NCI-H748 treated with DMSO at 0.1 percent for 48 hours (cell line): ENCODE results near the gene PEA15.

Source experiments
- DNase-seq: peaks from one replicate; lab custom pipeline; 2025; lab: John Stamatoyannopoulos, UW

The PEA15 gene

DNA sequence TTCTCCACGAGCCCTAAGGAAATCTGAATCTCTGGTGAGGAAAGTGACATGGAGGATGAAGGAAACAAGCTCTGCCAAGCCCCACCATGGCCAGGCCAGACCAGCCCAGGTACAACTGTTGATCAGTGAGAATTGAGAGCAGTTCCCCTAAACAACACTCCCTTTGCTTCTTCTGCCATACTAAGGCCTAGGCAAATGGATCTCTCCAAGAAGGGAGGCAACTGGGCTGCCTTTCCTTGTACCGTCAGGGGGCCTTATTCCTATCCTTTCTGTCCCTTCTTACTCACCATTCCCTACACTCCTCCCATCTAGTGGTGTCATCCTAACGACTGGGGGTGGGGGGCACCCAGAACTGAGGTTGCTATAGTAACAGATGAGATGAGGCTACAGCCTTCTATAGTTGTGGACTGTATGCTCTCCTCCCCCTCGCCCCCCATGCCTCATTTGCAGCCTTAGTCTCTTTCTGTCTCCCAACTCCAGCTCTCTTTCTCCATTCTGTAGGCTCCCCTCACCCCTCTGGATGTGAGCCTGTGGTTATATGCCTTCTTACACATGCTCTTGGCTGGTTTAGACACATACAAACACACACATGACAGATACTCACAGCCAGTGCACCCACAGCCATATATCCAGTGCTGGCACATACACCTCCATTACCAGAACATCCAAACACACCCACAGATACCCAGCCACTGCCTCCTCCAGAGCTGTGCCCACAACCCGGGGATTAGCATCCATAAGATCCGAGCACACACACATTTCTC, 3.6 kb downstream of the PEA15 start:
- DNase-seq, result no peak

DNA sequence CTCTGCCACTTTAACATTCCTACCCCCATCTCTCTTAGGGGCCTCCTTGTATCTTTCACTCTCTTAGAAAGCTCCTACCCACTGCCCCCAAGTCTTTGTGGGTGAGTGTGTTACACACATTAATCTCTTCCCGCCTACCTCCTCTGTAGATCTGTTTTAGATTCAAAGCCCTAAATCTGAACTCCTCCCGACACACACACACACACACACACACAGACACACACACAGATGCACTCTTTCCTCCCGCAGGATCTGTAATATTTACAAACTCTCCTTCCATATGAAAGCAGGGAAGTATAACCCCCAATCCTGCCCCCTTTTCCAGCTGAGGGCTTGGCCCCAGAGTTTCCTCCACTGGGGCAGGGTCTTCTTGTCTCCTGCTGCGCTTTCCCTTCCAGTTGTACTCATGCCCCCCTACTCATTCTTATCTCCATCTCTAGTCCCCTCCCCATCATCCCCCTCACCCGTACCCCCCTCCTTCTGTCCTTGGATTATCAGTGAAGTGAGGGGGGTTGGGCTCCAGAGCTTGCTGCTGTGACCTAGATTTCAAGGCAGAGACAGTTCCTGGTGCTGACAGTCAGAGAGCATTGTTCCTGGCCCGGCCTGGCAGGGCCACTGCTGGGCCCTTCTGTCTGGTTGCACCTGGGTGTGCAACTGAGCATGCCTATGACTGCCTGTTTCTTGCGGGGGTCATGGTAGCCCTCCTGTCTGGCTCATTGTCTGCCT, 4.3 kb downstream of the PEA15 start:
- DNase-seq, result no peak

GRCh38 chr1:160210561-160210960, 5.4 kb downstream of the PEA15 start:
- DNase-seq, result no peak

DNA sequence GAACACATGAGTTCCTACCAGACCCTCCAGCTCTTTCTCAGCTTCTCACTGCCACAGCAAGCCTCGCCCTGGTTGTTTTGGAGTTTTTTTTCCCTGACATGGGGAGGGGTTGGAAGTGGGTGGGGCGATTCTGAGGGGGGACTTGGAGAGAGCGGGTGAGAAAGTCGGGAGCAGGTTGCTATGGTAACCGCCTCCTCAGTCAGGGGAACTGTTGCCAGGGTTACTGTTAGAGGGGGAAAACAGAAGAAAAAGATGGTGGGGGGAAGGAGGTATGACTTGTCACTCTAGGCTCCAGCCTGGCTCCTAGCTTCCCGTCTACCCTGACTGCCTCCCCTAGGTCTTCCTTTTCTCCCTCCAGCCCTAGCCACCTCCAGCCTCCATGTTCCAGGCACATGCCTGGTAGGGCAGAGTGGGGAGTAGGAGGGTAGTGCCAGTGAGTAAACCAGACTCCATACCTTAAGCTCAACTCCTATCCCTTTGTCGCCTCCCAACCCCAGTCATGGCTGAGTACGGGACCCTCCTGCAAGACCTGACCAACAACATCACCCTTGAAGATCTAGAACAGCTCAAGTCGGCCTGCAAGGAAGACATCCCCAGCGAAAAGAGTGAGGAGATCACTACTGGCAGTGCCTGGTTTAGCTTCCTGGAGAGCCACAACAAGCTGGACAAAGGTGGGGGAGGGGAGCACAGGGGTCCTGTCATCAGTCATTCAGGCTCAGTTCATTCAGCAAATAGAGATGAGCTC, 6.0 kb downstream of the PEA15 start:
- no peak for DNase-seq

DNA sequence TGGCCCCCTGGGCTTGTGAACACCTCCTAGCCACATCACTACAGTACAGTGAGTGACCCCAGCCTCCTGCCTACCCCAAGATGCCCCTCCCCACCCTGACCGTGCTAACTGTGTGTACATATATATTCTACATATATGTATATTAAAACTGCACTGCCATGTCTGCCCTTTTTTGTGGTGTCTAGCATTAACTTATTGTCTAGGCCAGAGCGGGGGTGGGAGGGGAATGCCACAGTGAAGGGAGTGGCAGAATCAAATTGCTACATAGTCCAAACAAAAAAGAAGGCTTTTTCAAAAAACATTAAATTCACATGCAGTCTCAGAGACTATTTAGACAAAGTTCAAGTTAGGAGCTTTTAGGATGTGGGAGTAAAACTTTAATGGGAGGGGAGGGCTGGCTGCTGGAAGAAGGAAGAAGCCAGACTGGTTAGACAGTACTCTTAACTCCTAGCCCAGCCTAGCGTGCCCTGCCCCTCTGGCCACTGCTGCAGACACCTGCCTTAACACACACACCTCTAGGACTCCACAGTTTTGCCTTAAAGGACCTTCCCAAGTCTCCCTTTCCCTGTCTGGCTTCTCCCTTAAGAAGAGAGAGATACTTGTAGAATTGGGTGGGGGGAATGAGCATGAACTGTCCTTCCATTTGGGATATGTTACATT, 9.4 kb downstream of the PEA15 start:
- no peak for DNase-seq

DNA sequence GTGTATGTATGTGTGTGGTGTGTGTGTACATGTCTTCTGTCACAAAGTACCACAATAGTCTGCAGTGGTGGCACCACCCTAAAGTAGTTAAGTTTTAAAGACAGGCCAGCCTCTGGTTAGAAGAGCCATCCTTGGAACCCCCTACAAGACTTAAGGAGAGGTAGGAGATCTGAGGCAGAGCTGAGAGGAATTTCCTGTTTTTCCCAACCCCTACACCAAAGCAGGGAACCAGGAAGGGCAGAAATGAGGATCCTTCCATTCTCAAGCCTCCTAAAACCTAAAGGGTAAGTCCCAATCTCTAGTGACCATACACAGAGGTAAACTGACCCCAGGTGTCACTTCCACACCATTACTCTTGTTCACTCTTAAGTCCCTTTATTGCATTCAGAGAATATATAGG, 11.1 kb downstream of the PEA15 start:
- DNase-seq, result no peak

GRCh38 chr1:160217481-160218051, 12.4 kb downstream of the PEA15 start:
- no peak for DNase-seq

- no peak for DNase-seq
These were observed 14.1 kb downstream of the PEA15 start for GRCh38 chr1:160219062-160219929.

DNA sequence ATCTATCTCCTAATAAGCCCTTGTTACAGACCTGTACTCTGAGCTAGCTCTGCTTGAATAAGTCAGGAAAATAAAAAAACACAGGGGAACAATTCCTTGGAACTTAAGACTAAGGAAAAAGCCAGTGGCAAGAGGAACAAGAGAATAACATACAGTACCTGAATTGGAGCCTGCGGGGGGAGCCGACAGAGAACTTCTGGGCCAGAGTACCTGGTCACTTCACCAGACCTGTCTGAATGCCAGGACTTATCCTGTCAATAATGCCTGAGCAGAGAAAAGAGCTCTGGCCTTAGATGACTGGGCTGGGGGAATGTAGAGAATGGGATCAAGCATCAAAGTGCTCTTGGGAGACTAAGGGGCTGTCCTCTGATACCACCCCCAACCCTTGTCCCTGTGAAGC, 15.1 kb downstream of the PEA15 start:
- DNase-seq, result no peak

DNA sequence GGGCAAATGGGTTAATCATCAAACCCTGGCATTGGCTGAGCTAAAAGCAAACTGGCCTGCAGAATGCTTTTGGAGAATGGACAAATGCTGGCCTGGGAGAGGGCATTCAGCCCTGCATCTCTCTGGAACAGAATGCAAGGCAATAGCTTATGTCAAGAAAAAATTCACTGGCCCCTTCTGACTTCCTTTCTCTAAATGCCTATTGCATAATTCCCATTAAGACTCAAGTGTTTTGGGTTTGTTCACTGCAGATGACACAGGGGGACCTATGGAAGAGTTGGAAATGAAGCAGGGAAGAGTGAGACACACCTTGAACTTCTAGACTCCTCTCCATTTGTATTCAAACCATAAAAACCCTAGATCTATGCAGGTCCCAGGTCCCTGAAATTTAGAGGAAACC, 15.9 kb downstream of the PEA15 start:
- DNase-seq, result no peak

GRCh38 chr1:160222546-160222945, 17.4 kb downstream of the PEA15 start:
- no peak for DNase-seq

DNA sequence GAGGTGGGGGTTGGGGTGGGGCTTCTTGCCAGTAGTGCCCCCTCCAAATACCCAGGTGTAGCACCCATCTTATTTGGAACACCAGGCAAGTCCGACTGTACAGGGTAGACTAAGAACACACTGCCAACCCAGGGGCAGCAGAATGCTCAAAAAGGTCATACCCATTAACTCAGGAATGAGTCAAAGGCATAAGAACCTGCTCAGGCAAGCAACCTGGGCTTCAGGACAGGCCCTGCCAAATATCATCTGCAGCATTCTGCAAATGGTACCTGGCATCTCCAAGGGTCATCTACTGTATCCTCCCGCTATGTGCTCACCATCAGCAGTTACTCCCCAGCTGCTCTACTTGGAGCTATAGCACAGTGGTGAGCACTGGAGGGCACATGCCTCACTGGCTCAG, 19.4 kb downstream of the PEA15 start:
- DNase-seq, result no peak

- DNase-seq, result no peak
These were observed 20.2 kb downstream of the PEA15 start for GRCh38 chr1:160225345-160225744.

- no peak for DNase-seq
These were observed 21.4 kb downstream of the PEA15 start for GRCh38 chr1:160226623-160227022.

DNA sequence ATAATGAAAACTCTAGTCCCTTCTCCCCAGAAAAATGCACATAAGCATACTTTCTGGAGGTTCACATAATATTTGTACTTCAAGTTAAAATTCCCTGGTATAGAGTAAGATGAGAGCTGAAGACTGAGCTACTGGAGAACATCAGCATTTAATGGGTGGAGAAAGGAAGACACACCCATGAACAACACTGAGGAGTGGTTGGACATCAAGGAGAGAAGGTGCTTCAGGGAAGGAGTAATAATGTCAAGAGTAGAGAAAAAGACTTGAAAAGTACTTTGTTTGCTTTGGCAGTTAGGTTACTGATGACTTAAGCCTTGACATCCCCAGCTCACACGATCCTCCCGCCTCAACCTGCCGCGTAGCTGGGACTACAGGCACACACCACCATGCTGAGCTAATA, 21.9 kb downstream of the PEA15 start:
- DNase-seq, result no peak

GRCh38 chr1:160227561-160227960, 22.4 kb downstream of the PEA15 start:
- no peak for DNase-seq

- no peak for DNase-seq
These were observed 23.2 kb downstream of the PEA15 start for GRCh38 chr1:160228431-160228830.

DNA sequence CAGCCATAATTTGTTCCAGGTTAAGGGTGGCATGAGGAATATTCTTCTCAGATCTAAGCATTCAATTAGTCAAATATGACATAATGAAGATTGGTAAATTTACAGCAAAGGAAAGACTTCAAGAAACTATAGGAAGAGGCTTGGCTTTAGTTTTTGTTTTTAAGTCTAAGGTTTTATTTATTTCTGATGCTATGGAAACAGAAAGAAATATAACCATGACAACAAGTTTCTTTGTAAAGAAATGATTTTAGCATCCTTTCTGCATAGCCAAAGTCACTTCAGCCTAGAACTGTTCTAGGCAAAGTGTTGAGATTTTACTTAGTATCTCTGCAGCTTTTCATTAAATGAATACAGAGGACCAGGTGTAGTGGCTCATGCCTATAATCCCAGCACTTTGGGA, 27.7 kb downstream of the PEA15 start:
- no peak for DNase-seq

DNA sequence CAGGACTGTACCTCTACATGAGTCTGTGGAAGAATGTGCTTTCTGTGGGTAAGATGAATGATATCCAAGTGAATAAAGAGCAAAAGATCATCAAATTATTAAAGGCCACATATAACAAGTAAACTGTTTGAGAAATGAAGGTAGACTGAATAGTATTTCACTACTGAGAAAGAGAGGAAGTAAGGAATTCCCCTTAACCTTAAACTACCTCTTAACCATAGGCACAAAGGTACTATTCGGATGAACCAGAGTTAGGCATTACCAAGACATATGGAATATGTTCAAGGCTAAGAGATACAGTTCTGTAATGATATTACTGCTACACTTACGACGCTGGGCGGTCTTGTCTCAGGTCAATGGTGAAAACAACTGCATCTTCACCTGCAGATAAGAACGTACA, 31.6 kb downstream of the PEA15 start:
- DNase-seq, result no peak

GRCh38 chr1:160237558-160237957, 32.4 kb downstream of the PEA15 start:
- no peak for DNase-seq

DNA sequence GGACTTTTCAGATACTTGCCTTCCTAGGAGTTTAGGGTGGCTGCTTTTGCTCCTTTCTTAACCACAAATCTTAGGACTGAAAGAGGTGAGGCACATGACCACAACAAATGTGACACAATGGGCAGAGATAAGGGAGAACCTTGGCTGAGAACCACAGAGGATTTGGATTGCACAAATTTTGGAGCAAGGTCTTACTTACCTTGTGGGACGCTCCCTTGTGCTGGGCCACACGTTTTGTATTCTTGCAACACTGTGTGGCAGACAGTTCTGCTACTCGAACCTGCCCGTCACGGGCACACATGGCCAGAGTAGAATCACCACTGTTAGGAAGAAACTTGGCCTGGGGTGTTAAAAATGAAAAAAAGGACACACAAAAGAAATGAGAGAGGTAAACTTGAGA, 33.2 kb downstream of the PEA15 start:
- DNase-seq, result no peak
